ENCODE measurements around the gene OTOA.

Gene OTOA

GRCh38 chr16:21637032-21637968 is 26.5 kb upstream of the OTOA start:
- no peaks in the 10 kb centered on the region for H3K9me3 ChIP-seq (ENCODE audit: low read depth, low read length)
- no peak for TF ChIP-seq POLR2AphosphoS5 (IDR thresholded peaks at IDR 0.05; ENCODE audit: borderline replicate concordance, low read depth, low read length)
- TF ChIP-seq EZH2 (IDR thresholded peaks at IDR 0.05), result no peak
- no peak for TF ChIP-seq FOXP2 (optimal IDR thresholded peaks at IDR 0.05; ENCODE audit: control extremely low read depth, extremely low read length, insufficient read depth)
- H3K27ac ChIP-seq, result no peak overlapping the region
- no peak overlapping the region for H3K9ac ChIP-seq (ENCODE audit: insufficient read length)
- H3K4me3 ChIP-seq, result no peak overlapping the region
- no peak for DNase-seq (ENCODE audit: low read depth, low spot score)
- H3K36me3 ChIP-seq (ENCODE audit: insufficient read depth, low read length), result peaks cover 15% of the 10 kb centered on the region; the same call in 1 of the 2 replicates

DNA sequence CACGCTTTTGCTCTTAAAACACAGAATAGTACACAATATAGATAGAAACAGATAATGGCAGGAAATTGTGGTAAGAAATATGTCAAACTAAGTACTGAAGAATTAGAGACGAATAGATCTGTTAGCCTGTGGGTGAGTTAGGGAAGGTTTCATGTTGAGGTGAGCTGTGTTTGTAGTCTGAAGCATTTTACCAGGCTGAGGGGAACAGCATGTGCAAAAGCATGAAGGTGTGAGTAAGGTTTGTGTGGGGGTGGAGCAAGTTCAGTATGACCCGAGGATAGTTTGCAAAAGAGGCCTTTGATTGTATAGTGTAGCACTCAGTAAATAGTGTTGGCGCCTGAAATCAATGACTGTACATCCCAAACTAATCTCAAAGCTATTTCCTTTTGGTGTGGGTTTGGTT is 25.2 kb upstream of the OTOA start:
- Histone ChIP-seq H3K4me3 (no peak overlapping the region), H3K36me3 (ENCODE audit: insufficient read depth, low read length) (peaks cover 11% of the 10 kb centered on the region; the same call in 1 of the 2 replicates), H3K27ac (peak overlapping the region; percentile 70; the same call in 1 of the 2 replicates), H3K9me3 (ENCODE audit: low read depth, low read length) (no peaks in the 10 kb centered on the region), H3K9ac (ENCODE audit: insufficient read length) (no peak overlapping the region)
- no peak for TF ChIP-seq EZH2 (IDR thresholded peaks at IDR 0.05)
- DNase-seq (ENCODE audit: low read depth, low spot score), result no peak

DNA sequence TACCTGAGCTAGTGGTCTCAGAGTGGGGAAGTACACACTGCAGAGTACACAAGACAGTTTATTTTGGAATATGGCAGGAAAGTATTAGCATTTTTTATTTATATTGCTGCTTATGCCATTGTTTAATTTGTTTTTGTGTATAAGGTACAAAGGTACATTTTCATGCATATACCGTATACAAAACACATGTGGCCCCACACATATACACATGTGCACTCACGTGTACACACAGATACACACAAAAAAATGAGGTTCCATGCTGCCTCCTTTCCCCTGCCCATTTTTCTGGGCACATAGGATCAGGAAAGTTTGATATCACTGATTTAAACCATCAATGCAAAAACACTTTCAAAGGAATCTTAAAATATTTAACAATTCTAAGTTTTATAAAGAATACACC is 24.3 kb upstream of the OTOA start:
- peak overlapping the region; percentile 55; the same call in 1 of the 2 replicates for H3K27ac ChIP-seq
- TF ChIP-seq FOXP2 (optimal IDR thresholded peaks at IDR 0.05; ENCODE audit: control extremely low read depth, extremely low read length, insufficient read depth), result no peak
- TF ChIP-seq EZH2 (IDR thresholded peaks at IDR 0.05), result no peak
- no peak for TF ChIP-seq POLR2AphosphoS5 (IDR thresholded peaks at IDR 0.05; ENCODE audit: borderline replicate concordance, low read depth, low read length)
- H3K9ac ChIP-seq (ENCODE audit: insufficient read length), result no peak overlapping the region
- no peak overlapping the region for H3K4me3 ChIP-seq
- no peaks in the 10 kb centered on the region for H3K9me3 ChIP-seq (ENCODE audit: low read depth, low read length)
- peaks cover 3% of the 10 kb centered on the region; the same call in 1 of the 2 replicates for H3K36me3 ChIP-seq (ENCODE audit: insufficient read depth, low read length)
- DNase-seq (ENCODE audit: low read depth, low spot score), result no peak

DNA sequence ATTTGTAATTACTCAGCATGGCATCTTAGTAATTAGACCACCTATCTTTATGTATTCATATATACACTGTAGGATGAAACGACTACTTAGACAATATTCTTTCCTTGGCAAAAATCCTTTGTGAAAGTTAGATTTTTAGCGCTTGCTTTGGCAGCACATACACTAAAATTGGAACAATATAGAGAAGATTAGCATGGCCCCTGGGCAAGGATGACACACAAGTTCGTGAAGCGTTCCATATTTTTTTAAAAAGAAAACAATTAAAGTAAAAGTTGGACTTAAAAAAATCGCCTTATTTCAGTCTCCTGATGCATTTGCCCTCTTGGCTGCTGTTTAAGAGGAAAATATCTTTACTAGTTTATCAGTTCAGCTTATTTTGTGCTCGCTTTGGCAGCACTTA is 21.9 kb upstream of the OTOA start:
- no peak for TF ChIP-seq FOXP2 (optimal IDR thresholded peaks at IDR 0.05; ENCODE audit: control extremely low read depth, extremely low read length, insufficient read depth)
- no peak overlapping the region for H3K4me3 ChIP-seq
- H3K27ac ChIP-seq, result peak overlapping the region; percentile 65; the same call in 1 of the 2 replicates
- H3K36me3 ChIP-seq (ENCODE audit: insufficient read depth, low read length), result no peaks in the 10 kb centered on the region; the same call in 1 of the 2 replicates
- DNase-seq (ENCODE audit: low read depth, low spot score), result no peak
- H3K9ac ChIP-seq (ENCODE audit: insufficient read length), result peak overlapping the region; percentile 13
- H3K9me3 ChIP-seq (ENCODE audit: low read depth, low read length), result no peaks in the 10 kb centered on the region

DNA sequence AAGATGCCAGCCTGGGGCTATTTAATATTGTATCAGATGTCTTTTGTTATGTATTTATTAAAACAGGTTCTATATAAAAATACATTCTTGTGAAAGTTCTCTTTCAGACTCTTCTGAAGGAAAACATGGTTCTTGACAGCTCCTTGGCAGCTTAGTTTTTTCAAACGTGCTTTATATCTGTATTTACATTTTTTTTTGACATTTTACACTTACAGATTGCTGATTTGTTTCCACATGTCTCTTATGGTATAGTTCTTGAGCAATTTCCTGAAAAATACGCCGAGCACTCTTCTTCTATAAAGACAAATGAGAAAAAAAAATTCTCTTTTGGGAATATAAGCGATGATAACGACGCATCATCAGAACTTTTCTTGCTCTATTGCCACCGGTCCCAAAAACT is 20.9 kb upstream of the OTOA start:
- DNase-seq (ENCODE audit: low read depth, low spot score), result no peak
- H3K4me3 ChIP-seq, result no peak overlapping the region
- TF ChIP-seq FOXP2 (optimal IDR thresholded peaks at IDR 0.05; ENCODE audit: control extremely low read depth, extremely low read length, insufficient read depth), result no peak
- TF ChIP-seq EZH2 (IDR thresholded peaks at IDR 0.05), result no peak
- no peak for TF ChIP-seq POLR2AphosphoS5 (IDR thresholded peaks at IDR 0.05; ENCODE audit: borderline replicate concordance, low read depth, low read length)
- peak overlapping the region; percentile 4; the same call in 1 of the 2 replicates for H3K27ac ChIP-seq
- H3K36me3 ChIP-seq (ENCODE audit: insufficient read depth, low read length), result peaks cover 4% of the 10 kb centered on the region; the same call in 1 of the 2 replicates
- no peak overlapping the region for H3K9ac ChIP-seq (ENCODE audit: insufficient read length)
- no peaks in the 10 kb centered on the region for H3K9me3 ChIP-seq (ENCODE audit: low read depth, low read length)

DNA sequence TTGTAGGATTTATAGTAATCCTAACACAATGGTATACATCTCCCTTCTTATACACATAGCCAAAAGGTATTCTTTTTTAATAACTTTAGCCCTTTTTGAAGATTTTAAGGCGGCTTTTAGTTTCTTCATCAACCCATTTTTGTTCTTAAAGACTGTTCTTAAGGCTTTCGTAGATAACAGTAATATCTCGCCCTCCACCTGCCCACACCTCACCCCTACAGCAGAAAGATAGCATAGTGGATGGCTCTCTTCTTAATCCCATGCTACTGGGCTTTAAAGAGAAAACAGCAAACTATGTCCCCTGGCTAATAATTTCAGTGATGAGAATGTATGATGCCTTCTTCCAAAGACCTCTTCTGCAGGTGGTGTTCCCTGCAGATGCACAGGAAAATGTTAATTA is 20.0 kb upstream of the OTOA start:
- DNase-seq (ENCODE audit: low read depth, low spot score), result no peak
- Histone ChIP-seq H3K27ac (no peak overlapping the region), H3K9ac (ENCODE audit: insufficient read length) (no peak overlapping the region), H3K36me3 (ENCODE audit: insufficient read depth, low read length) (peaks cover 4% of the 10 kb centered on the region; the same call in 1 of the 2 replicates), H3K4me3 (no peak overlapping the region), H3K9me3 (ENCODE audit: low read depth, low read length) (no peaks in the 10 kb centered on the region)
- TF ChIP-seq POLR2AphosphoS5 (IDR thresholded peaks at IDR 0.05; ENCODE audit: borderline replicate concordance, low read depth, low read length) (no peak), EZH2 (IDR thresholded peaks at IDR 0.05) (no peak), FOXP2 (optimal IDR thresholded peaks at IDR 0.05; ENCODE audit: control extremely low read depth, extremely low read length, insufficient read depth) (no peak)

DNA sequence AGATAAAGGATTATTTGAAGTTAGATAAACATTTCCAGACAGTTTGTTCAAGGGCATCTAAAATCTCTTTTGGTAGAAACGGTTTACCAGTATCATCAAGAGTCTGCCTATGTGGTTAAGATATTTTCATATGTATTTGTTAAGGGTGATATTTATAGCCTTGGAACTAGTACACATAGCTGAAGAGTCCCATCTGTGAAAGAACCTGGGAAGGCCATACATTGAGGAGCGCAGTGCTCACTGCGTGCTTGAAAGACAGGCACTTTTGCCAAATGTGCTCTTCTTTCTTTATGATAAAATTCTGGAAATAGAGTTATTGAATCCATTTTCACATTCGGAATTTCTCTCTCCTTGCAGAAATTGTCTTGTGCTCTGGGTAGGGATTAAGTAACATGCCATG is 19.1 kb upstream of the OTOA start:
- Histone ChIP-seq H3K4me3 (no peak overlapping the region), H3K9ac (ENCODE audit: insufficient read length) (no peak overlapping the region), H3K9me3 (ENCODE audit: low read depth, low read length) (no peaks in the 10 kb centered on the region), H3K36me3 (ENCODE audit: insufficient read depth, low read length) (peaks cover 4% of the 10 kb centered on the region; the same call in 1 of the 2 replicates), H3K27ac (no peak overlapping the region)
- no peak for DNase-seq (ENCODE audit: low read depth, low spot score)
- TF ChIP-seq EZH2 (IDR thresholded peaks at IDR 0.05) (no peak), POLR2AphosphoS5 (IDR thresholded peaks at IDR 0.05; ENCODE audit: borderline replicate concordance, low read depth, low read length) (no peak), FOXP2 (optimal IDR thresholded peaks at IDR 0.05; ENCODE audit: control extremely low read depth, extremely low read length, insufficient read depth) (no peak)

DNA sequence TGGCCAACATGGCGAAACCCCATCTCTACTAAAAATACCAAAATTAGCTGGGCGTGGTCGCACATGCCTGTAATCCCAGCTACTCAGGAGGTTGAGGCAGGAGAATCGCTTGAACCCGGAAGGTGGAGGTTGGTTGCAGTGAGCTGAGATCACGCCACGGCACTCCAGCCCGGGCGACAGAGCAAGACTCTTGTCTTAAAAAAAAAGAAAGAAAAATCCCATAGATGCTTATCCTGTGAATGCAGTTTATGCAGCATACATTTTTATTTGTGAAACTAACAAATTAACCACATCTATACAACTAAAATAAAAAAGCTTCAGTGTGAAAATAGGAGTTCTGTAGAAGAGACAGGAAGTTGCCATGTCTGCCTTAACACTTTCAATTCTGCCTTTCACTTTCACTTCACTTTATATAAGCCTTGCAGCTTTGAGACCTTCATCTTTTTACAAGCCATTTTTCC is 18.5 kb upstream of the OTOA start:
- TF ChIP-seq POLR2AphosphoS5 (IDR thresholded peaks at IDR 0.05; ENCODE audit: borderline replicate concordance, low read depth, low read length) (no peak), FOXP2 (optimal IDR thresholded peaks at IDR 0.05; ENCODE audit: control extremely low read depth, extremely low read length, insufficient read depth) (no peak), EZH2 (IDR thresholded peaks at IDR 0.05) (no peak)
- Histone ChIP-seq H3K36me3 (ENCODE audit: insufficient read depth, low read length) (peaks cover 4% of the 10 kb centered on the region; the same call in 1 of the 2 replicates), H3K9me3 (ENCODE audit: low read depth, low read length) (no peaks in the 10 kb centered on the region), H3K4me3 (no peak overlapping the region), H3K9ac (ENCODE audit: insufficient read length) (no peak overlapping the region), H3K27ac (no peak overlapping the region)
- DNase-seq (ENCODE audit: low read depth, low spot score), result no peak

Data from SK-N-MC (cell line).